GM23338 (cell line): Measurements from ENCODE around the gene ANKRD60. TPM values are rescaled to one million over a fixed set of nuclear protein-coding genes. Genes with fewer than 3 reads are reported as not detected.

Experiments used
- ATAC-seq: fragments of 200-7000 bp; cut with Tn5 transposase; 3 replicates; pipeline ENCODE4 v1.9.1; 2020
- DNase-seq: peaks from one replicate; pipeline ENCODE4 v3.0.0-alpha.2; 2015; ENCODE audit warnings: low spot score
- H2AFZ ChIP-seq: fragments of 200-600 bp; sonication (generic); 2 replicates; pipeline ENCODE4 v1.8.0; 2016; ENCODE audit warnings: antibody characterized with exemption, mild to moderate bottlenecking, moderate library complexity
- H3F3A ChIP-seq: fragments of 200-600 bp; sonication (generic); replicated peaks from 2 replicates; pipeline ENCODE4 v1.8.0; 2017; ENCODE audit warnings: antibody characterized with exemption, mixed run types, low read depth
- H3K27ac ChIP-seq: fragments of 200-600 bp; sonication (generic); 2 replicates; pipeline ENCODE4 v1.6.1; 2016; ENCODE audit warnings: low read depth
- H3K27me3 ChIP-seq: fragments of 200-600 bp; sonication (generic); 2 replicates; pipeline ENCODE4 v1.8.0; 2016; ENCODE audit warnings: mild to moderate bottlenecking, mixed run types, moderate library complexity; ENCODE audit not compliant: insufficient read depth
- H3K36me3 ChIP-seq: fragments of 200-600 bp; sonication (generic); 2 replicates; pipeline ENCODE4 v1.8.0; 2016; ENCODE audit warnings: mild to moderate bottlenecking; ENCODE audit not compliant: insufficient read depth
- H3K4me1 ChIP-seq: fragments of 200-600 bp; sonication (generic); 2 replicates; pipeline ENCODE4 v1.8.0; 2016; ENCODE audit warnings: mild to moderate bottlenecking, moderate library complexity; ENCODE audit not compliant: insufficient read depth
- H3K4me2 ChIP-seq: fragments of 200-600 bp; sonication (generic); 2 replicates; pipeline ENCODE4 v1.7.1; 2017; ENCODE audit warnings: mixed run types
- H3K4me3 ChIP-seq: fragments of 200-600 bp; sonication (generic); 2 replicates; pipeline ENCODE4 v1.6.1; 2016; ENCODE audit warnings: mixed run types
- H3K79me2 ChIP-seq: fragments of 200-600 bp; sonication (generic); replicated peaks from 2 replicates; pipeline ENCODE4 v1.8.0; 2017; ENCODE audit warnings: mild to moderate bottlenecking; ENCODE audit not compliant: insufficient read depth
- H3K9me2 ChIP-seq: fragments of 200-600 bp; sonication (generic); 2 replicates; pipeline ENCODE4 v1.8.0; 2017; ENCODE audit not compliant: insufficient read depth
- H4K20me1 ChIP-seq: fragments of 200-600 bp; sonication (generic); replicated peaks from 2 replicates; pipeline ENCODE4 v1.8.0; 2017; ENCODE audit warnings: mild to moderate bottlenecking; ENCODE audit not compliant: insufficient read depth
- H3K27ac Mint-ChIP-seq: 2 replicates; pipeline ENCODE4 v1.8.0; 2020; ENCODE audit warnings: inconsistent platforms, mild to moderate bottlenecking, moderate library complexity, mixed read lengths
- H3K27me3 Mint-ChIP-seq: 3 replicates; pipeline ENCODE4 v1.8.0; 2022; ENCODE audit warnings: low read depth, mild to moderate bottlenecking, moderate library complexity, mixed read lengths, inconsistent platforms; ENCODE audit not compliant: insufficient read depth, poor library complexity
- H3K36me3 Mint-ChIP-seq: 3 replicates; pipeline ENCODE4 v1.8.0; 2021; ENCODE audit warnings: low read depth, mild to moderate bottlenecking, inconsistent platforms, moderate library complexity, mixed read lengths
- H3K4me1 Mint-ChIP-seq: 3 replicates; pipeline ENCODE4 v1.8.0; 2020; ENCODE audit warnings: mild to moderate bottlenecking, inconsistent platforms, mixed read lengths
- H3K4me3 Mint-ChIP-seq: 3 replicates; pipeline ENCODE4 v1.8.0; 2021; ENCODE audit warnings: moderate library complexity, mild to moderate bottlenecking, inconsistent platforms, mixed read lengths
- H3K9me3 Mint-ChIP-seq: 3 replicates; pipeline ENCODE4 v1.8.0; 2020; ENCODE audit warnings: moderate library complexity, mild to moderate bottlenecking, inconsistent platforms, mixed read lengths
- EZH2phosphoT487 ChIP-seq: fragments of 200-600 bp; sonication (generic); IDR thresholded peaks from one replicate; pipeline ENCODE4 v1.8.1; 2018; ENCODE audit warnings: antibody characterized with exemption; ENCODE audit not compliant: unreplicated experiment
- NANOG ChIP-seq: IDR thresholded peaks from 2 replicates; pipeline ENCODE4 v1.6.1; 2016; ENCODE audit warnings: antibody characterized with exemption, borderline replicate concordance
- ZNF114 ChIP-seq: fragments of 250-450 bp; sonication (Bioruptor Pico); IDR thresholded peaks from 2 replicates; pipeline ENCODE4 v1.5.0; 2020; ENCODE audit warnings: mild to moderate bottlenecking, moderate library complexity
- polyA plus RNA-seq: library from polyadenylated mRNA; unstranded; fragments of >200 nt; fragmentation: Nextera tagmentation; extraction: Ambion mirVana; gene quantifications from 2 replicates; pipeline ENCODE4 v1.2.1, GENCODE V29; 2016
- total RNA-seq: library from RNA; depleted of rRNA; stranded (reverse); fragments of >200 nt; shearing (Covaris generic); gene quantifications from 2 replicates; pipeline ENCODE4 v1.2.3, GENCODE V29; 2014
- TF ChIP-seq, protein P1 (sequence below): fragments of 250-450 bp; sonication (Bioruptor Pico); IDR thresholded peaks from 2 replicates; pipeline ENCODE4 v1.5.0; 2020; ENCODE audit warnings: mild to moderate bottlenecking, moderate library complexity
- TF ChIP-seq, protein P2 (sequence below): IDR thresholded peaks from one replicate; pipeline ENCODE4 v1.6.1; 2018; ENCODE audit warnings: antibody characterized with exemption; ENCODE audit not compliant: unreplicated experiment

The ANKRD60 gene
- total and polyA plus RNA-seq, 2 experiments from 2014 or later = not detected

DNA sequence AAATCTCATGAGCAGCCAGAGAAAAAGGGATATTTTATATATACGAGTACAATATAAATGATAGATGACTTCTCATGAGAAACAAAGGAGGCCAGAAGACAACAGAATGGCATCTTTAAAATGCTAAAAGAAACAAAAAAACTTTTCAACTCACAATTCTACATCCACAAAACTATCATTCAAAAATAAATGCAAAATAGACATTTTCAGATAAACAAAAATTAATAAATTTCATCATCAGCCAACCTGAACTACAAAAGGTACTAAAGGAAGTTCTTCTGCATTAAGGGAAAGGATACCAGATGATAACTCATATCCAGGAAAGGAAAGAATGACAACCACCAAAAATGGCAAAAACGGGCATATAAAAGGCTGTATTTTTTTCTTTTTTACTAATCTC lies 27.9 kb upstream of the ANKRD60 start (continued):
- TF ChIP-seq, protein P1, sequence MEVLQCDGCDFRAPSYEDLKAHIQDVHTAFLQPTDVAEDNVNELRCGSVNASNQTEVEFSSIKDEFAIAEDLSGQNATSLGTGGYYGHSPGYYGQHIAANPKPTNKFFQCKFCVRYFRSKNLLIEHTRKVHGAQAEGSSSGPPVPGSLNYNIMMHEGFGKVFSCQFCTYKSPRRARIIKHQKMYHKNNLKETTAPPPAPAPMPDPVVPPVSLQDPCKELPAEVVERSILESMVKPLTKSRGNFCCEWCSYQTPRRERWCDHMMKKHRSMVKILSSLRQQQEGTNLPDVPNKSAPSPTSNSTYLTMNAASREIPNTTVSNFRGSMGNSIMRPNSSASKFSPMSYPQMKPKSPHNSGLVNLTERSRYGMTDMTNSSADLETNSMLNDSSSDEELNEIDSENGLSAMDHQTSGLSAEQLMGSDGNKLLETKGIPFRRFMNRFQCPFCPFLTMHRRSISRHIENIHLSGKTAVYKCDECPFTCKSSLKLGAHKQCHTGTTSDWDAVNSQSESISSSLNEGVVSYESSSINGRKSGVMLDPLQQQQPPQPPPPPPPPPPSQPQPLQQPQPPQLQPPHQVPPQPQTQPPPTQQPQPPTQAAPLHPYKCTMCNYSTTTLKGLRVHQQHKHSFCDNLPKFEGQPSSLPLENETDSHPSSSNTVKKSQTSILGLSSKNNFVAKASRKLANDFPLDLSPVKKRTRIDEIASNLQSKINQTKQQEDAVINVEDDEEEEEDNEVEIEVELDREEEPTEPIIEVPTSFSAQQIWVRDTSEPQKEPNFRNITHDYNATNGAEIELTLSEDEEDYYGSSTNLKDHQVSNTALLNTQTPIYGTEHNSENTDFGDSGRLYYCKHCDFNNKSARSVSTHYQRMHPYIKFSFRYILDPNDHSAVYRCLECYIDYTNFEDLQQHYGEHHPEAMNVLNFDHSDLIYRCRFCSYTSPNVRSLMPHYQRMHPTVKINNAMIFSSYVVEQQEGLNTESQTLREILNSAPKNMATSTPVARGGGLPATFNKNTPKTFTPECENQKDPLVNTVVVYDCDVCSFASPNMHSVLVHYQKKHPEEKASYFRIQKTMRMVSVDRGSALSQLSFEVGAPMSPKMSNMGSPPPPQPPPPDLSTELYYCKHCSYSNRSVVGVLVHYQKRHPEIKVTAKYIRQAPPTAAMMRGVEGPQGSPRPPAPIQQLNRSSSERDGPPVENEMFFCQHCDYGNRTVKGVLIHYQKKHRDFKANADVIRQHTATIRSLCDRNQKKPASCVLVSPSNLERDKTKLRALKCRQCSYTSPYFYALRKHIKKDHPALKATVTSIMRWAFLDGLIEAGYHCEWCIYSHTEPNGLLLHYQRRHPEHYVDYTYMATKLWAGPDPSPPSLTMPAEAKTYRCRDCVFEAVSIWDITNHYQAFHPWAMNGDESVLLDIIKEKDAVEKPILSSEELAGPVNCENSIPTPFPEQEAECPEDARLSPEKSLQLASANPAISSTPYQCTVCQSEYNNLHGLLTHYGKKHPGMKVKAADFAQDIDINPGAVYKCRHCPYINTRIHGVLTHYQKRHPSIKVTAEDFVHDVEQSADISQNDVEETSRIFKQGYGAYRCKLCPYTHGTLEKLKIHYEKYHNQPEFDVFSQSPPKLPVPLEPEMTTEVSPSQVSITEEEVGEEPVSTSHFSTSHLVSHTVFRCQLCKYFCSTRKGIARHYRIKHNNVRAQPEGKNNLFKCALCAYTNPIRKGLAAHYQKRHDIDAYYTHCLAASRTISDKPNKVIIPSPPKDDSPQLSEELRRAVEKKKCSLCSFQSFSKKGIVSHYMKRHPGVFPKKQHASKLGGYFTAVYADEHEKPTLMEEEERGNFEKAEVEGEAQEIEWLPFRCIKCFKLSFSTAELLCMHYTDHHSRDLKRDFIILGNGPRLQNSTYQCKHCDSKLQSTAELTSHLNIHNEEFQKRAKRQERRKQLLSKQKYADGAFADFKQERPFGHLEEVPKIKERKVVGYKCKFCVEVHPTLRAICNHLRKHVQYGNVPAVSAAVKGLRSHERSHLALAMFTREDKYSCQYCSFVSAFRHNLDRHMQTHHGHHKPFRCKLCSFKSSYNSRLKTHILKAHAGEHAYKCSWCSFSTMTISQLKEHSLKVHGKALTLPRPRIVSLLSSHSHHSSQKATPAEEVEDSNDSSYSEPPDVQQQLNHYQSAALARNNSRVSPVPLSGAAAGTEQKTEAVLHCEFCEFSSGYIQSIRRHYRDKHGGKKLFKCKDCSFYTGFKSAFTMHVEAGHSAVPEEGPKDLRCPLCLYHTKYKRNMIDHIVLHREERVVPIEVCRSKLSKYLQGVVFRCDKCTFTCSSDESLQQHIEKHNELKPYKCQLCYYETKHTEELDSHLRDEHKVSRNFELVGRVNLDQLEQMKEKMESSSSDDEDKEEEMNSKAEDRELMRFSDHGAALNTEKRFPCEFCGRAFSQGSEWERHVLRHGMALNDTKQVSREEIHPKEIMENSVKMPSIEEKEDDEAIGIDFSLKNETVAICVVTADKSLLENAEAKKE (CRISPR knock-in tag) = no peak
- no peak for TF ChIP-seq EZH2phosphoT487
- no peak for TF ChIP-seq ZNF114
- TF ChIP-seq, protein P2, sequence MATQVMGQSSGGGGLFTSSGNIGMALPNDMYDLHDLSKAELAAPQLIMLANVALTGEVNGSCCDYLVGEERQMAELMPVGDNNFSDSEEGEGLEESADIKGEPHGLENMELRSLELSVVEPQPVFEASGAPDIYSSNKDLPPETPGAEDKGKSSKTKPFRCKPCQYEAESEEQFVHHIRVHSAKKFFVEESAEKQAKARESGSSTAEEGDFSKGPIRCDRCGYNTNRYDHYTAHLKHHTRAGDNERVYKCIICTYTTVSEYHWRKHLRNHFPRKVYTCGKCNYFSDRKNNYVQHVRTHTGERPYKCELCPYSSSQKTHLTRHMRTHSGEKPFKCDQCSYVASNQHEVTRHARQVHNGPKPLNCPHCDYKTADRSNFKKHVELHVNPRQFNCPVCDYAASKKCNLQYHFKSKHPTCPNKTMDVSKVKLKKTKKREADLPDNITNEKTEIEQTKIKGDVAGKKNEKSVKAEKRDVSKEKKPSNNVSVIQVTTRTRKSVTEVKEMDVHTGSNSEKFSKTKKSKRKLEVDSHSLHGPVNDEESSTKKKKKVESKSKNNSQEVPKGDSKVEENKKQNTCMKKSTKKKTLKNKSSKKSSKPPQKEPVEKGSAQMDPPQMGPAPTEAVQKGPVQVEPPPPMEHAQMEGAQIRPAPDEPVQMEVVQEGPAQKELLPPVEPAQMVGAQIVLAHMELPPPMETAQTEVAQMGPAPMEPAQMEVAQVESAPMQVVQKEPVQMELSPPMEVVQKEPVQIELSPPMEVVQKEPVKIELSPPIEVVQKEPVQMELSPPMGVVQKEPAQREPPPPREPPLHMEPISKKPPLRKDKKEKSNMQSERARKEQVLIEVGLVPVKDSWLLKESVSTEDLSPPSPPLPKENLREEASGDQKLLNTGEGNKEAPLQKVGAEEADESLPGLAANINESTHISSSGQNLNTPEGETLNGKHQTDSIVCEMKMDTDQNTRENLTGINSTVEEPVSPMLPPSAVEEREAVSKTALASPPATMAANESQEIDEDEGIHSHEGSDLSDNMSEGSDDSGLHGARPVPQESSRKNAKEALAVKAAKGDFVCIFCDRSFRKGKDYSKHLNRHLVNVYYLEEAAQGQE = no peak

DNA sequence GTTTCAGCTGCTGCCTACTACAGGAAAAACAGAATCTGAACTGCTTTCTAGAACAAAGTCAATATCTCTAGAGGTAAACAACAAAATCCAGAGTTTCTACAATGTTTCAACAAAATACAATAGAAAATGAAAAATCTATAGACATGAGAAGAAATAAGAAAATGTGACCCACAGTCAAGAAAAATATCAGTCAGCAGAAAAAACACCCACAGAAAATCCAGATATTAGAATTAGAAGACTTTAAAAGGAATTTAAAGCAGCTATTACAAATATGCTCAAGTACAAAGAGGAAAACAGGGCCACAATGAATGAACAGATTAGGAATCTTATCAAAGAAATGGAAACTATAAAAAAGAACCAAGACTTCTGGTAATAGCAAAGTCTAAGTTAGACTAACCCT lies 26.4 kb upstream of the ANKRD60 start:
- H3K27me3 ChIP-seq = no peaks in the 10 kb centered on the region
- no peaks in the 10 kb centered on the region for H3K9me3 Mint-ChIP-seq
- H3K79me2 ChIP-seq = peaks cover 18% of the 10 kb centered on the region; the same call in 1 of the 2 replicates
- H3K4me2 ChIP-seq = no peak overlapping the region
- ATAC-seq = no peak
- no peak overlapping the region for H3K4me3 Mint-ChIP-seq
- H3K4me1 ChIP-seq = peaks cover 27% of the 10 kb centered on the region; the same call in 1 of the 2 replicates
- H3K27me3 Mint-ChIP-seq = no peaks in the 10 kb centered on the region
- no peaks in the 10 kb centered on the region for H3K36me3 ChIP-seq
- no peak for DNase-seq
- H3K36me3 Mint-ChIP-seq = peaks cover 8% of the 10 kb centered on the region; the same call in 2 of the 3 replicates
- no peak overlapping the region for H3K27ac ChIP-seq
- no peaks in the 10 kb centered on the region for H3F3A ChIP-seq
- H3K4me3 ChIP-seq = no peak overlapping the region
- H3K9me2 ChIP-seq = no peaks in the 10 kb centered on the region
- no peak overlapping the region for H2AFZ ChIP-seq
- H4K20me1 ChIP-seq = 0 out of 2 replicates have a peak, but pooled peaks cover 4% of the 10 kb centered on the region
- no peak overlapping the region for H3K27ac Mint-ChIP-seq
- peaks cover 19% of the 10 kb centered on the region for H3K4me1 Mint-ChIP-seq
- no peak for TF ChIP-seq NANOG
- TF ChIP-seq, protein P1 (CRISPR knock-in tag) = no peak
